DOHH2 (cell line): Measurements from ENCODE around the gene FALEC.

Source experiments
- H3F3A ChIP-seq: fragments of 200-600 bp; sonication (generic), shearing (Covaris generic); 2 replicates; pipeline ENCODE4 v1.6.0; 2016; ENCODE audit warnings: antibody characterized with exemption, mild to moderate bottlenecking; ENCODE audit not compliant: control insufficient read depth, insufficient read depth
- H3K27ac ChIP-seq: fragments of 200-600 bp; sonication (generic); 2 replicates; pipeline ENCODE4 v1.5.1; 2014; ENCODE audit warnings: low read depth, mild to moderate bottlenecking, low read length, moderate library complexity
- H3K27me3 ChIP-seq: fragments of 200-600 bp; sonication (generic); 2 replicates; pipeline ENCODE4 v1.6.1; 2014; ENCODE audit warnings: mild to moderate bottlenecking, low read length, mixed read lengths; ENCODE audit not compliant: control insufficient read depth
- H3K36me3 ChIP-seq: fragments of 200-600 bp; sonication (generic); 2 replicates; pipeline ENCODE4 v1.6.1; 2014; ENCODE audit warnings: mild to moderate bottlenecking, low read length, moderate library complexity, mixed read lengths; ENCODE audit not compliant: control insufficient read depth
- H3K4me1 ChIP-seq: fragments of 200-600 bp; sonication (generic); 2 replicates; pipeline ENCODE4 v1.6.1; 2014; ENCODE audit warnings: mild to moderate bottlenecking, low read length, mixed read lengths; ENCODE audit not compliant: control insufficient read depth
- H3K4me2 ChIP-seq: fragments of 200-600 bp; sonication (generic); 2 replicates; pipeline ENCODE4 v1.6.0; 2014; ENCODE audit warnings: mild to moderate bottlenecking, low read length, moderate library complexity
- H3K4me3 ChIP-seq: fragments of 200-600 bp; sonication (generic); 2 replicates; pipeline ENCODE4 v1.5.1; 2014; ENCODE audit warnings: mild to moderate bottlenecking, low read length, mixed read lengths
- H3K79me2 ChIP-seq: fragments of 200-600 bp; sonication (generic); 2 replicates; pipeline ENCODE4 v1.6.1; 2014; ENCODE audit warnings: mild to moderate bottlenecking, low read length, mixed read lengths; ENCODE audit not compliant: control insufficient read depth
- H3K9me2 ChIP-seq: fragments of 200-600 bp; sonication (generic); replicated peaks from 2 replicates; pipeline ENCODE4 v1.6.1; 2014; ENCODE audit warnings: mild to moderate bottlenecking, low read length, mixed read lengths; ENCODE audit not compliant: control insufficient read depth
- H3K9me3 ChIP-seq: fragments of 200-600 bp; sonication (generic); 2 replicates; pipeline ENCODE4 v1.6.1; 2014; ENCODE audit warnings: antibody characterized with exemption, low read length, mixed read lengths; ENCODE audit not compliant: control insufficient read depth, insufficient read depth
- H4K20me1 ChIP-seq: fragments of 200-600 bp; sonication (generic); 2 replicates; pipeline ENCODE4 v1.6.0; 2014; ENCODE audit warnings: low read depth, mild to moderate bottlenecking, antibody characterized with exemption, low read length, moderate library complexity; ENCODE audit not compliant: control insufficient read depth, insufficient read depth
- EZH2phosphoT487 ChIP-seq: fragments of 200-600 bp; sonication (generic); IDR thresholded peaks from 2 replicates; pipeline ENCODE4 v1.6.1; 2017; ENCODE audit warnings: borderline replicate concordance, mild to moderate bottlenecking, antibody characterized with exemption, low read length, moderate library complexity, mixed read lengths
- TF ChIP-seq, protein P1 (sequence below): fragments of 200-600 bp; sonication (generic); IDR thresholded peaks from one replicate; pipeline ENCODE4 v1.5.1; 2014; ENCODE audit warnings: antibody characterized with exemption, mild to moderate bottlenecking, low read depth, low read length; ENCODE audit not compliant: poor library complexity, severe bottlenecking

Gene FALEC

GRCh38 chr1:150555198-150555970 lies 39.8 kb downstream of the FALEC start:
- H3K4me3 ChIP-seq, result no peak overlapping the region
- no peaks in the 10 kb centered on the region for H4K20me1 ChIP-seq
- H3K4me2 ChIP-seq, result no peak overlapping the region
- peaks cover under 1% of the 10 kb centered on the region; the same call in 1 of the 2 replicates for H3F3A ChIP-seq
- no peaks in the 10 kb centered on the region for H3K79me2 ChIP-seq
- H3K27me3 ChIP-seq, result peaks cover 19% of the 10 kb centered on the region
- H3K9me3 ChIP-seq, result no peaks in the 10 kb centered on the region
- H3K36me3 ChIP-seq, result no peaks in the 10 kb centered on the region
- TF ChIP-seq, protein P1, sequence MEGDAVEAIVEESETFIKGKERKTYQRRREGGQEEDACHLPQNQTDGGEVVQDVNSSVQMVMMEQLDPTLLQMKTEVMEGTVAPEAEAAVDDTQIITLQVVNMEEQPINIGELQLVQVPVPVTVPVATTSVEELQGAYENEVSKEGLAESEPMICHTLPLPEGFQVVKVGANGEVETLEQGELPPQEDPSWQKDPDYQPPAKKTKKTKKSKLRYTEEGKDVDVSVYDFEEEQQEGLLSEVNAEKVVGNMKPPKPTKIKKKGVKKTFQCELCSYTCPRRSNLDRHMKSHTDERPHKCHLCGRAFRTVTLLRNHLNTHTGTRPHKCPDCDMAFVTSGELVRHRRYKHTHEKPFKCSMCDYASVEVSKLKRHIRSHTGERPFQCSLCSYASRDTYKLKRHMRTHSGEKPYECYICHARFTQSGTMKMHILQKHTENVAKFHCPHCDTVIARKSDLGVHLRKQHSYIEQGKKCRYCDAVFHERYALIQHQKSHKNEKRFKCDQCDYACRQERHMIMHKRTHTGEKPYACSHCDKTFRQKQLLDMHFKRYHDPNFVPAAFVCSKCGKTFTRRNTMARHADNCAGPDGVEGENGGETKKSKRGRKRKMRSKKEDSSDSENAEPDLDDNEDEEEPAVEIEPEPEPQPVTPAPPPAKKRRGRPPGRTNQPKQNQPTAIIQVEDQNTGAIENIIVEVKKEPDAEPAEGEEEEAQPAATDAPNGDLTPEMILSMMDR, result no peak
- TF ChIP-seq EZH2phosphoT487, result no peak
- no peak overlapping the region for H3K27ac ChIP-seq
- H3K4me1 ChIP-seq, result peaks cover 14% of the 10 kb centered on the region
- H3K9me2 ChIP-seq, result no peaks in the 10 kb centered on the region

DNA sequence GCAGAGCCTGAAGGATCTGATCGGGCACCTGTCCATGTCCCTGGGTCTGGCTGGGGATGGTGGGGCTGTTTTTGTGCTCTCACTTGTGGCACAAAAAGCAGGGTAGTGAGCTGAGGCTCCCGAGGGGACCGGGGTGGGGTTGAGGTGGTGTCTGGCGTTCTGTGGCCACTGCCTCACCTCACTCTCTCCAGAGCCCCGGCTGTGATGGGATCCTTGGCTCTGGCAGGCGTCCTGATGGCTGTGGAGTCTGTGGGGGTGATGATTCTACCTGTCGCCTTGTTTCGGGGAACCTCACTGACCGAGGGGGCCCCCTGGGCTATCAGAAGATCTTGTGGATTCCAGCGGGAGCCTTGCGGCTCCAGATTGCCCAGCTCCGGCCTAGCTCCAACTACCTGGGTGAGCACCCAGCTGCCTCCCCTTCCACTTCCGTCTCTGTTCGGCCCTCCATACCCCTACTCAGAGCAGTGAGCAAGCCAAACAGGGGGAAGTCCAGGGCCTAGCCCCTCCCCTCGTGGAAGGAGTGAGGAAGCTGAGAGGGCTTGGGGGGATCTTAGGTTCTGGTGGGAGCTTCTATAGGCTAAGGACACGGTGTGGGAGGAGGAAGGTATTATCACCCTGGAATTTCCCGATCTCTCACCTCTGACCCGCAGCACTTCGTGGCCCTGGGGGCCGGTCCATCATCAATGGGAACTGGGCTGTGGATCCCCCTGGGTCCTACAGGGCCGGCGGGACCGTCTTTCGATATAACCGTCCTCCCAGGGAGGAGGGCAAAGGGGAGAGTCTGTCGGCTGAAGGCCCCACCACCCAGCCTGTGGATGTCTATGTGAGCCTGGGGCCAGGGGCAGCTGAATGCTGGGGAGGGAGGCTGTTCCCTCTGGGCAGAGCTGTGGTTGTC lies 40.7 kb downstream of the FALEC start:
- Histone ChIP-seq H4K20me1 (no peaks in the 10 kb centered on the region), H3K27ac (no peak overlapping the region), H3K4me1 (peaks cover 23% of the 10 kb centered on the region), H3K36me3 (no peaks in the 10 kb centered on the region), H3K9me3 (no peaks in the 10 kb centered on the region), H3K4me2 (no peak overlapping the region), H3F3A (peaks cover 2% of the 10 kb centered on the region; the same call in 1 of the 2 replicates), H3K27me3 (peaks cover 11% of the 10 kb centered on the region), H3K4me3 (no peak overlapping the region), H3K79me2 (no peaks in the 10 kb centered on the region), H3K9me2 (no peaks in the 10 kb centered on the region)
- TF ChIP-seq EZH2phosphoT487, result no peak
- TF ChIP-seq, protein P1, result no peak

DNA sequence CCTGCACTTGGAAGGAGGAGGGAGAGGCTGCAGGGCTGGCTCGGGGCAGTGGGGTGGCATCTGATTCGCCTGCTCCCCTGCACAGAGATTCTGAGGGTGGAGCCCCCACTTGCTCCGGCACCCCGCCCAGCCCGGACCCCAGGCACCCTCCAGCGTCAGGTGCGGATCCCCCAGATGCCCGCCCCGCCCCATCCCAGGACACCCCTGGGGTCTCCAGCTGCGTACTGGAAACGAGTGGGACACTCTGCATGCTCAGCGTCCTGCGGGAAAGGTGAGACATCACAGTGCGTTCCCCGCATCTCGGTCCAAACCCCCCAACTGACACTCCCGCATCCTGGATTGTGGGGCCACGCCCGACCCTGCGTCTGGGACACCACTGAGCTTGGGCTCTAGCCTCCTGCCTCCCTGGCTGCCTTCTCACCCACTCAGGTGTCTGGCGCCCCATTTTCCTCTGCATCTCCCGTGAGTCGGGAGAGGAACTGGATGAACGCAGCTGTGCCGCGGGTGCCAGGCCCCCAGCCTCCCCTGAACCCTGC lies 41.6 kb downstream of the FALEC start:
- Histone ChIP-seq H3K4me1 (peaks cover 30% of the 10 kb centered on the region), H3K36me3 (no peaks in the 10 kb centered on the region), H3K4me2 (no peak overlapping the region), H3F3A (peaks cover 5% of the 10 kb centered on the region; the same call in 1 of the 2 replicates), H4K20me1 (no peaks in the 10 kb centered on the region), H3K9me2 (no peaks in the 10 kb centered on the region), H3K9me3 (no peaks in the 10 kb centered on the region), H3K27ac (no peak overlapping the region), H3K79me2 (no peaks in the 10 kb centered on the region), H3K27me3 (peaks cover 2% of the 10 kb centered on the region), H3K4me3 (no peak overlapping the region)
- TF ChIP-seq, protein P1, result no peak
- no peak for TF ChIP-seq EZH2phosphoT487
